Chondrocyte (in vitro differentiated cells): ENCODE results near the gene PSIP1. TPM values are rescaled to one million over a fixed set of nuclear protein-coding genes. Genes with fewer than 3 reads are reported as not detected.
"Not testable (repeated sequence)": the region's sequence is repeated elsewhere in the genome, so short reads cannot be mapped to it uniquely, and the experiment has no call there.

Experiments
- DNase-seq: peaks from one replicate; pipeline ENCODE4 v3.0.0; 2021; ENCODE audit warnings: mixed read lengths, low spot score
- H3K27ac Mint-ChIP-seq: one replicate; pipeline ENCODE4 v1.8.0; 2021; ENCODE audit warnings: mild to moderate bottlenecking, moderate library complexity, mixed read lengths; ENCODE audit not compliant: unreplicated experiment
- H3K27me3 Mint-ChIP-seq: 2 replicates; pipeline ENCODE4 v1.8.0; 2021; ENCODE audit warnings: low read depth, mixed read lengths
- H3K36me3 Mint-ChIP-seq: 2 replicates; pipeline ENCODE4 v1.8.0; 2021; ENCODE audit warnings: low read depth, mixed read lengths
- H3K4me1 Mint-ChIP-seq: 2 replicates; pipeline ENCODE4 v1.8.0; 2021; ENCODE audit warnings: low read depth, mild to moderate bottlenecking, mixed read lengths
- H3K4me3 Mint-ChIP-seq: one replicate; pipeline ENCODE4 v1.8.0; 2021; ENCODE audit warnings: mild to moderate bottlenecking, moderate library complexity, mixed read lengths; ENCODE audit not compliant: unreplicated experiment
- H3K9me3 Mint-ChIP-seq: 2 replicates; pipeline ENCODE4 v1.8.0; 2021; ENCODE audit warnings: low read depth, mixed read lengths
- CTCF ChIP-seq: fragments of 200-600 bp; sonication (generic); IDR thresholded peaks from 2 replicates; pipeline ENCODE4 v1.5.0; 2021; ENCODE audit warnings: antibody characterized with exemption, mild to moderate bottlenecking, moderate library complexity
- total RNA-seq: library from RNA; stranded (reverse); gene quantifications from 3 replicates; pipeline ENCODE4 v1.2.1, GENCODE V29; 2021

Gene PSIP1
- total RNA-seq, 1 donor from 2014 or later = 40.3 TPM

DNA sequence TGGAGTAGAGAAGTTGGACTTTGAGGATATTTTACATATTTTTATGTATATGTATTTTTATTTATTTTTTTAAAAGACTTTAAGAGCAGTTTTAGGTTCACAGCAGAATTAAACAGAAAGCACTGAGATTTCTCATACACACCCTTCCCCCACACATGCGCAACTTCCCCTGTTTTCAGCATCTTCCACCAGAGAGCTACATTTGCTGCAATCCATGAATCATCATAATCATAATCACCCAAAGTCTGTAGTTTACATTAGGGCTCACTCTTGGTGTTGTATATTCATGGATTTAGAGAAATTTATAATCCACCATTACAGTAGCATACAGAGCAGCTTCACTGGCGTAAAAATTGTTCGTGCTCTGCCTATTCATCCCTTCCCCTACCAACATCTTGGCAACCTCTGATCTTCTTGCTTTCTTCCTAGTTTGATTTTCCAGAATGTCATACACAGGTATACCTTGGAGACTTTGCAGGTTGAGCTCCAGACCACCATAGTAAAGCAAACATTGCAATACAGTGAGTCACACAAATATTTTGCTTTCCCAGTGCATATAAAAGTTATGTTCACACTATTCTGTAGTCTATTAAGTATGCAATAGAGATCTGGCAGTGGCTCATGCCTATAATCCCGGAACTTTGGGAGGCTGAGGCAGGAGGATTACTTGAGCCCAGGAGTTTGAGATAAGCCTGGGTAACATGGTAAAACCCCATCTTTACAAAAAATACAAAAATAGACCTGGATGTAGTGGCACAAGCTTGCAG, 32.5 kb upstream of the PSIP1 start:
- Mint-ChIP-seq H3K36me3 (no peaks in the 10 kb centered on the region), H3K27me3 (no peaks in the 10 kb centered on the region), H3K4me3 (no peak overlapping the region), H3K9me3 (peaks cover 5% of the 10 kb centered on the region), H3K4me1 (no peaks in the 10 kb centered on the region), H3K27ac (no peak overlapping the region)
- TF ChIP-seq CTCF = no peak
- no peak for DNase-seq

GRCh38 chr9:15542624-15543023, 31.9 kb upstream of the PSIP1 start:
- H3K4me3 Mint-ChIP-seq = no peak overlapping the region
- no peak for DNase-seq

GRCh38 chr9:15541872-15542271, 31.1 kb upstream of the PSIP1 start:
- no peak for DNase-seq
- peaks cover 5% of the 10 kb centered on the region for H3K9me3 Mint-ChIP-seq
- H3K4me1 Mint-ChIP-seq = no peaks in the 10 kb centered on the region
- H3K36me3 Mint-ChIP-seq = no peaks in the 10 kb centered on the region
- no peaks in the 10 kb centered on the region for H3K27me3 Mint-ChIP-seq
- H3K4me3 Mint-ChIP-seq = no peak overlapping the region
- H3K27ac Mint-ChIP-seq = no peak overlapping the region
- no peak for TF ChIP-seq CTCF

More at GRCh38 chr9:15542624-15543023, 31.9 kb upstream of the PSIP1 start:
- no peaks in the 10 kb centered on the region for H3K27me3 Mint-ChIP-seq
- H3K9me3 Mint-ChIP-seq = peaks cover 5% of the 10 kb centered on the region
- no peaks in the 10 kb centered on the region for H3K36me3 Mint-ChIP-seq
- no peak for TF ChIP-seq CTCF
- no peak overlapping the region for H3K27ac Mint-ChIP-seq
- no peaks in the 10 kb centered on the region for H3K4me1 Mint-ChIP-seq

DNA sequence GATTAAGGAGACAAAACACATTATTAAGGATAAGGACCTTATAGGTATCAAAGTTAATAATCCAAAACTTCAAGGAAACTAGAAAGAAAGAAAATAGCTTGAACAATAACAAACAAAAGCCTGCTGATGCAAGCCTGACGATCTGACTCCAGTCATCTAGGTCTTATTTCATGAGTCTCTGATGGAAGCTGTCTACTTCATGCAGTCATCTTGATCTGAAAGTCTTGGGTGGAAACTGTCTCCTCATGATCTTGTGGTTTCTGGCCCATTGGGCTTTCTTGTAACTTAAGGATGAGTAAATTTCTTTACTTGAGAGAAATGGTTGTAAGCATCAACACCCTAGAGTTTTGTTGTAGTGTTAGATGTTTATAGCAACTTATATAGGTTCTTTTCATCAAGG, 20.6 kb upstream of the PSIP1 start:
- Mint-ChIP-seq H3K27me3 (no peaks in the 10 kb centered on the region), H3K4me3 (no peak overlapping the region), H3K36me3 (no peaks in the 10 kb centered on the region), H3K9me3 (no peaks in the 10 kb centered on the region), H3K27ac (no peak overlapping the region), H3K4me1 (no peaks in the 10 kb centered on the region)
- no peak for DNase-seq
- no peak for TF ChIP-seq CTCF

- no peak overlapping the region for H3K27ac Mint-ChIP-seq
- no peaks in the 10 kb centered on the region for H3K9me3 Mint-ChIP-seq
- peaks cover 2% of the 10 kb centered on the region for H3K4me1 Mint-ChIP-seq
- H3K27me3 Mint-ChIP-seq = no peaks in the 10 kb centered on the region
- no peaks in the 10 kb centered on the region for H3K36me3 Mint-ChIP-seq
- H3K4me3 Mint-ChIP-seq = no peak overlapping the region
- no peak for TF ChIP-seq CTCF
- DNase-seq = no peak
Observed at GRCh38 chr9:15529566-15530324, 19.0 kb upstream of the PSIP1 start.

DNA sequence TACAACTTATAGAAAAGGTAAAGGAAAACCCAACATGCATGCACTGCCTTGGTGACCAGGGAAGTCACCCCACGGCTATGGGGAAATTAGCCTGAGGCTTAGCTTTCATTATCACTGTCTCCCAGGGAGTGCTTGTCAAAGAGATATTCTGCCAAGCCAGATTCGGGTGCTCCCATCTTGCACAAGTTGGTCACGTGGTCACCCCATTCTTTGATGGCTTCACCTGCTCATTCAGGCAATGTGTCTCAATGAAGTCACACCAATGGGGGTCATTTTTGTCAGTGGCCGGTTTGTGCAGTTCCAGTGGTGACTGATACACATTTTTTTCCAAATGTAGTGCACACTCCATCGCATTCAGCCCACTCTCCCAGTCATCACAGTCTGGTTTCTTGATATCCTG, 16.3 kb upstream of the PSIP1 start:
- not testable (repeated sequence) for DNase-seq, H3K27me3 Mint-ChIP-seq, H3K9me3 Mint-ChIP-seq, H3K4me1 Mint-ChIP-seq, H3K4me3 Mint-ChIP-seq, H3K27ac Mint-ChIP-seq, H3K36me3 Mint-ChIP-seq
